Measurements from ENCODE around the gene SSH2.

DNA sequence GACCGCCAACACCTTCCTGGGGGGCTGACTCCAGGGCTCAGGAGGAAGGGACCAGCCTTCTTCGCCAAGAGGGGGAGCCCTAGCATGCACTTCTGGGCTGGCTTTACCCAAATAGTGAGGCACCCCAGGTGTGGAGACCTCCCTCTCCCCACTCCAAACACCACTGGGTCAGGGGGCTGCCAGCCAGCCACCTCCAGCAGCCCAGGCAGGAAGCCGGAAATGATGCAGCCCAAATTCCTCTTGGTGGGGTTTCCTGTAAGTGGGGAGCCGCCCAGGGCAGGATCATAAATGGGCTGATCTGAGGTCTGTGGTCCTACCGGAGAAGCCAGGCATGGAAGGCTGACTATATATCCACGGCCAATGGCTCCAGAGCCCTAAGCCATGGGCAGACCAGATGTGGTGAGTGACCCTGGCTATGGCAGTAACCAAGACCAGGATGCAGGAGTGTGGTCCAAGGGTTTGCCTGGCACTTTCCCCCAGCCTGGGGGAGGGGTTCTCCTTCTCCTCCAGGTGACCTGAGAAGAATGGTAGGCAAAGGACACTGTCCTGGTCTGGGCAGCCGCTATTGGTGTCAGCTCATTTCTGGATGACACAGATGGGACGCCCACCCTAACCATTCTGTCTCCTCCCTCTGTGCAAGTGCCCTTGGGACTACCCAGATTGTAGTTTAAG is 344.8 kb downstream of the SSH2 start:
- TF ChIP-seq GATA2 (IDR thresholded peaks at IDR 0.05; ENCODE audit: low read depth, low read length) = no peak
- TF ChIP-seq GATA3 (IDR thresholded peaks at IDR 0.05; ENCODE audit: low read depth, low read length) = no peak
